CD8-positive, alpha-beta memory T cell (primary cell): Measurements from ENCODE around the gene CYP26C1. TPM values are rescaled to one million over a fixed set of nuclear protein-coding genes. Genes with fewer than 3 reads are reported as not detected.
A peak's percentile ranks its signal among the peaks of the same experiment; 100 is the strongest.

ENCODE experiments used
- CTCF ChIA-PET: fragments of 350-600 bp; sonication (Branson Sonifier 250); formaldehyde crosslinking; loops from one replicate; lab custom pipeline; 2021; ENCODE audit warnings: antibody characterized with exemption; lab: Charles Lee
- POLR2A ChIA-PET: fragments of 350-600 bp; sonication (Branson Sonifier 250); formaldehyde crosslinking; loops from one replicate; lab custom pipeline; 2021; ENCODE audit warnings: antibody characterized with exemption; lab: Charles Lee
- DNase-seq, 5 donors: peaks; one replicate each; pipeline versions ENCODE4 v3.0.0 to v3.0.0-alpha.2; 2020 to 2022; ENCODE audit warnings: mixed read lengths in 1 of 5
- H3K27ac ChIP-seq: one replicate; pipeline ENCODE4 v1.7.0; 2013; ENCODE audit warnings: low read depth, mild to moderate bottlenecking, low read length, moderate library complexity
- H3K27me3 ChIP-seq: 2 replicates; pipeline ENCODE4 v1.7.0; 2013; ENCODE audit warnings: low read length, mild to moderate bottlenecking; ENCODE audit not compliant: insufficient read depth, poor library complexity, severe bottlenecking
- H3K36me3 ChIP-seq: 2 replicates; pipeline ENCODE4 v1.7.0; 2013; ENCODE audit warnings: mild to moderate bottlenecking, low read length, moderate library complexity; ENCODE audit not compliant: insufficient read depth
- H3K4me1 ChIP-seq: 2 replicates; pipeline ENCODE4 v1.7.0; 2013; ENCODE audit warnings: mild to moderate bottlenecking, low read length, moderate library complexity; ENCODE audit not compliant: insufficient read depth
- H3K4me3 ChIP-seq: 2 replicates; pipeline ENCODE4 v1.7.0; 2013; ENCODE audit warnings: mild to moderate bottlenecking, low read length
- H3K9me3 ChIP-seq: 2 replicates; pipeline ENCODE4 v1.7.0; 2013; ENCODE audit warnings: mild to moderate bottlenecking, low read length
- H3K27ac Mint-ChIP-seq, 8 donors: one replicate each; pipeline ENCODE4 v1.8.0; 2020 to 2021; ENCODE audit warnings: mixed read lengths in 8 of 8, mild to moderate bottlenecking in 6 of 8, inconsistent platforms in 3 of 8, moderate library complexity in 3 of 8
- H3K27me3 Mint-ChIP-seq, 2 donors: one replicate each; pipeline ENCODE4 v1.8.0; 2020 to 2021; ENCODE audit warnings: mixed read lengths in 2 of 2, mild to moderate bottlenecking in 1 of 2, moderate library complexity in 1 of 2
- H3K36me3 Mint-ChIP-seq, 3 donors: one replicate each; pipeline ENCODE4 v1.8.0; 2020 to 2021; ENCODE audit warnings: mixed read lengths in 3 of 3, inconsistent platforms in 1 of 3, mild to moderate bottlenecking in 1 of 3
- H3K4me1 Mint-ChIP-seq, 3 donors: one replicate each; pipeline ENCODE4 v1.8.0; 2020 to 2021; ENCODE audit warnings: mixed read lengths in 3 of 3, inconsistent platforms in 1 of 3, mild to moderate bottlenecking in 1 of 3
- H3K4me3 Mint-ChIP-seq, 7 donors: one replicate each; pipeline ENCODE4 v1.8.0; 2020 to 2021; ENCODE audit warnings: mixed read lengths in 7 of 7, mild to moderate bottlenecking in 6 of 7, moderate library complexity in 4 of 7, inconsistent platforms in 2 of 7
- H3K9me3 Mint-ChIP-seq, 5 donors: one replicate each; pipeline ENCODE4 v1.8.0; 2020 to 2022; ENCODE audit warnings: mixed read lengths in 5 of 5, mild to moderate bottlenecking in 3 of 5, moderate library complexity in 2 of 5, inconsistent platforms in 1 of 5
- polyA plus RNA-seq: library from polyadenylated mRNA; unstranded; fragments of 300-500 nt; fragmentation: Illumina TruSeq; gene quantifications from one replicate; pipeline ENCODE4 v1.2.3, GENCODE V29; 2021
- total RNA-seq, 2 experiments: library from RNA; stranded (reverse); gene quantifications; one replicate each; pipeline ENCODE4 v1.2.3, GENCODE V29; 2021

CYP26C1 gene, protein sequence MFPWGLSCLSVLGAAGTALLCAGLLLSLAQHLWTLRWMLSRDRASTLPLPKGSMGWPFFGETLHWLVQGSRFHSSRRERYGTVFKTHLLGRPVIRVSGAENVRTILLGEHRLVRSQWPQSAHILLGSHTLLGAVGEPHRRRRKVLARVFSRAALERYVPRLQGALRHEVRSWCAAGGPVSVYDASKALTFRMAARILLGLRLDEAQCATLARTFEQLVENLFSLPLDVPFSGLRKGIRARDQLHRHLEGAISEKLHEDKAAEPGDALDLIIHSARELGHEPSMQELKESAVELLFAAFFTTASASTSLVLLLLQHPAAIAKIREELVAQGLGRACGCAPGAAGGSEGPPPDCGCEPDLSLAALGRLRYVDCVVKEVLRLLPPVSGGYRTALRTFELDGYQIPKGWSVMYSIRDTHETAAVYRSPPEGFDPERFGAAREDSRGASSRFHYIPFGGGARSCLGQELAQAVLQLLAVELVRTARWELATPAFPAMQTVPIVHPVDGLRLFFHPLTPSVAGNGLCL
- total RNA-seq = not detected
- not detected for polyA plus RNA-seq

- Mint-ChIP-seq H3K9me3 (no peaks in the 10 kb centered on the region), H3K4me1 (peaks cover 17 to 34% (median 32%) of the 10 kb centered on the region in 3 donors), H3K4me3 (peak within 1 kb of the TSS in 6 of 7 donors; percentile 23 to 67 (median 63)), H3K36me3 (peaks cover 16 to 20% (median 19%) of the 10 kb centered on the region in 3 donors), H3K27ac (no peak within 1 kb of the TSS), H3K27me3 (peaks cover 6 to 16% of the 10 kb centered on the region in 2 donors)
- POLR2A ChIA-PET = no interaction called here
- no peaks in the 10 kb centered on the region for H3K27me3 ChIP-seq
- H3K9me3 ChIP-seq = no peaks in the 10 kb centered on the region
- peaks cover 10% of the 10 kb centered on the region for H3K4me1 ChIP-seq
- CTCF ChIA-PET = interaction anchor here (1.5 kb wide), 1 partner anchor 21 kb away, joined by 3 read pairs; no protein-coding TSS in a partner anchor
- no peaks in the 10 kb centered on the region for H3K36me3 ChIP-seq
- H3K27ac ChIP-seq = no peak within 1 kb of the TSS
- no peak within 1 kb of the TSS for H3K4me3 ChIP-seq
- no peak for DNase-seq
Observed at GRCh38 chr10:93059975-93060886, at the start of gene CYP26C1. TSS of gene CYP26C1 (plus strand) at chr10:93060798. CDS start at chr10:93061264, 466 bp downstream.

GRCh38 chr10:93015722-93016121 lies 44.9 kb upstream of the CYP26C1 start:
- no peak overlapping the region for H3K27ac ChIP-seq
- ChIA-PET POLR2A (no interaction called here), CTCF (no interaction called here)
- Mint-ChIP-seq H3K27ac (no peak overlapping the region), H3K4me1 (no peaks in the 10 kb centered on the region), H3K4me3 (no peak overlapping the region), H3K27me3 (no peaks in the 10 kb centered on the region), H3K36me3 (peaks cover 0 to 17% (median 8%) of the 10 kb centered on the region in 3 donors), H3K9me3 (no peaks in the 10 kb centered on the region)
- H3K9me3 ChIP-seq = no peaks in the 10 kb centered on the region
- no peaks in the 10 kb centered on the region for H3K36me3 ChIP-seq
- no peak overlapping the region for H3K4me3 ChIP-seq
- no peaks in the 10 kb centered on the region for H3K4me1 ChIP-seq
- H3K27me3 ChIP-seq = no peaks in the 10 kb centered on the region
- DNase-seq = no peak

DNA sequence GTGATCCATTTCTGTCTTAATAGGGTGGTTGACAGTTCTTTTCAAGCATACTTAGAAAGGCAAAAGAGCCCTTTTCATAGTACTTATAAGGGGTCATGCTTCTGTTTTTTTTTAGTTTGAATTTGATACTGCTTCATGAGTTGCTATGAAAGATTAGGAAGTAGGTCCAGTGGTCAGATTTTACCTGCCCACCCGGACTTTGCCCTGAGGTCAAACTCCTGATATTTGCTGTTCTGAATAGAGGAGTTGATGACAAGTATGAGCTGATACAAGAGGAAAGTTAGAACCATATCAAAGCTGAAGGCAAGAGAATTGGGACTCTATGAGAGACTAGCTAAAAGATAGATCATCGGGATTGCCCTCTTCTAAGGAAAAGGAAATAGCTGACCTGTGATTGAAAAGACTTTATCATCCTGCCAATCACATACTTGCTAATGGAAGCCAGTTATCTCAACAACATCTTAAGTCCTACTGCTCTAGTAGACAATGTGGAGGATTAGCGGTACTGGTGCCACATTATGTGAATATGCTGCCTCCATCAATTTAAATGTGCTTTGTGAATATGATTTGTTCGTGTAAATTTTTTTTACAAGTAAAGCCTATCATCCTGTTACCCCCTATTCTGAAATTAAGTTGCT lies 37.5 kb upstream of the CYP26C1 start:
- ChIA-PET POLR2A (no interaction called here), CTCF (no interaction called here)
- no peak for DNase-seq
- Mint-ChIP-seq H3K4me3 (no peak overlapping the region), H3K27me3 (no peaks in the 10 kb centered on the region), H3K27ac (no peak overlapping the region), H3K9me3 (no peaks in the 10 kb centered on the region), H3K36me3 (peaks cover 0 to 30% (median 16%) of the 10 kb centered on the region in 3 donors), H3K4me1 (no peaks in the 10 kb centered on the region)
- Histone ChIP-seq H3K9me3 (no peaks in the 10 kb centered on the region), H3K27ac (no peak overlapping the region), H3K4me3 (no peak overlapping the region), H3K27me3 (no peaks in the 10 kb centered on the region), H3K4me1 (no peaks in the 10 kb centered on the region), H3K36me3 (no peaks in the 10 kb centered on the region)

DNA sequence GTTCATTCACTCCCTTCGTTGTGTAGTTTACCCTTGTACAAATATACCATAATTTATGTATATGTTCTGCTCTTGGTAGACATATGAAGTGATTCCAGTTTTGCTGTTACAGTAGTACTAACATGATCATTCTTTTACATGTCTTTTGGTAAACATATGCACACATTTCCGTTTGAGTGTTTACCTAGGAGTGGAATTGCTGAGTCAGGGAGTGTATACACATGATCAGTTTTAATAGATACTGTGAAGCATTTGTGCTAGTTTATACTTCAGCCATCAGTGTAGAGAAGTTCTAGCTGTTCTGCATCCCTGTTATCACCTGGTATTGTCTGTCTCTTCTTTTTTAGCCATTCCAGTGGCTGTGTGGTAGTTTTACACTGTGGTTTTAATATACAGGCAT lies 34.5 kb upstream of the CYP26C1 start:
- POLR2A ChIA-PET = no interaction called here
- no peaks in the 10 kb centered on the region for H3K4me1 ChIP-seq
- Mint-ChIP-seq H3K9me3 (no peaks in the 10 kb centered on the region), H3K27ac (no peak overlapping the region), H3K27me3 (no peaks in the 10 kb centered on the region), H3K4me1 (no peaks in the 10 kb centered on the region), H3K4me3 (no peak overlapping the region), H3K36me3 (peaks cover 4 to 32% (median 21%) of the 10 kb centered on the region in 3 donors)
- H3K27me3 ChIP-seq = no peaks in the 10 kb centered on the region
- H3K4me3 ChIP-seq = no peak overlapping the region
- H3K9me3 ChIP-seq = no peaks in the 10 kb centered on the region
- no peak for DNase-seq
- no peak overlapping the region for H3K27ac ChIP-seq
- CTCF ChIA-PET = no interaction called here
- no peaks in the 10 kb centered on the region for H3K36me3 ChIP-seq

DNA sequence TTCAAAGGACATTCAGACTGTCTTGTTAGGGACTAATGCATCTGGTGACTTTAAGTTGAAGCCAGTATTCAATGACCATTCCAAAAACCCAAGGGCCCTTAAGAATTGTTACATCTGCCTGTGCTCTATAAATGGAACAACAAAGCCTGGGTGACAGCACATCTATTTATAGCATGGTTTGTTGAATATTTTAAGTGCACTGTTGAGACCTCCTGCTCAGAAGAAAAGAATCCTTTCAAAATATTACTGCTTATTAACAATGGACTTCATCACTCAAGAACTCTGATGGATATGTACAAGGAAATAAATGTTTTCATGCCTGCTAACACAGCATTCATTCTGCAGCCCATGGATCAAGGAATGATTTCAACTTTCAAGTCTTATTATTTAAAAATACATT lies 33.1 kb upstream of the CYP26C1 start:
- no peak overlapping the region for H3K27ac ChIP-seq
- Mint-ChIP-seq H3K4me1 (no peaks in the 10 kb centered on the region), H3K27me3 (no peaks in the 10 kb centered on the region), H3K9me3 (no peaks in the 10 kb centered on the region), H3K27ac (no peak overlapping the region), H3K4me3 (no peak overlapping the region), H3K36me3 (peaks cover 4 to 31% (median 19%) of the 10 kb centered on the region in 3 donors)
- DNase-seq = no peak
- H3K4me3 ChIP-seq = no peak overlapping the region
- no peaks in the 10 kb centered on the region for H3K4me1 ChIP-seq
- H3K9me3 ChIP-seq = no peaks in the 10 kb centered on the region
- POLR2A ChIA-PET = no interaction called here
- H3K27me3 ChIP-seq = no peaks in the 10 kb centered on the region
- CTCF ChIA-PET = no interaction called here
- H3K36me3 ChIP-seq = no peaks in the 10 kb centered on the region

DNA sequence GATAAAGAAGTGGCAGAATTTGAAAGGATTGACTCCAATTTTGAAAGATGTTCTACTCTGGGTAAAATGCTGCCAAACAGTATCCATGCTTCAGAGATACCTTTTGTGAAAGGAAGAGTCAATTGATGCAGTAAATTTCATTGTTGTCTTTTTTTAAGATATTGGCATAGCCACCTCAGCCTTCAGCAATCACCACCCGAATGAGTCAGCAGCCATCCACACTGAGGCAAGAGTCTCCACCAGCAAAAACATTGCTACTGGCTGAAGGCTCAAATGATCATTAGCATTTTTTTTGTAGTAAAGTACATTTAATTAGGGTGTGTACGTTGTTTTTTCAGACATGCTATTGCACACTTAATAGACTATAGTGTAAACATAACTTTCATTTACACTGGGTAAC lies 31.7 kb upstream of the CYP26C1 start:
- ChIA-PET POLR2A (no interaction called here), CTCF (interaction anchor here (0.7 kb wide), 2 partner anchors 32 to 299 kb away, joined by 3 read pairs; no protein-coding TSS in a partner anchor)
- Mint-ChIP-seq H3K9me3 (no peaks in the 10 kb centered on the region), H3K4me3 (no peak overlapping the region), H3K27ac (no peak overlapping the region), H3K27me3 (no peaks in the 10 kb centered on the region), H3K36me3 (peaks cover 4 to 29% (median 19%) of the 10 kb centered on the region in 3 donors), H3K4me1 (no peaks in the 10 kb centered on the region)
- H3K4me3 ChIP-seq = no peak overlapping the region
- no peak for DNase-seq
- no peaks in the 10 kb centered on the region for H3K4me1 ChIP-seq
- H3K27ac ChIP-seq = no peak overlapping the region
- no peaks in the 10 kb centered on the region for H3K27me3 ChIP-seq
- H3K9me3 ChIP-seq = no peaks in the 10 kb centered on the region
- H3K36me3 ChIP-seq = no peaks in the 10 kb centered on the region

DNA sequence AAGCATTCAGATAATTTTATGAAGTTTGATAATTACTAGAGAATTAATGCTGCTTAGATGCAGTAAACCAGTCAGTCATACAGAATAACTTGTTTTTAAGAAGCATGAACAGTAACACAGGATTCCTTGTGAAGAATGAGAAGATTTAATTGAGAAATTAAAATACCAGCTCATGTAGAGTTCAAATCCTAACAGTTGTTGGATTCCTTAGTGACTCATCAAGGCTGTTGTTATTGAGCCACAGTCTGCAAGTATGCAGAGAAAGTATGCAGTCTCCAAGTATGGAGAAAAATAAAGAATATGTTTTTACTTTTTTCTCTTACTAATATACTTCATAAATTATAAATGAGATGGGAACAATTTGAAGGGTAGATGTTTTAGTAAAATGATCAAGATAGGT lies 30.2 kb upstream of the CYP26C1 start:
- H3K27me3 Mint-ChIP-seq = no peaks in the 10 kb centered on the region
- ChIA-PET CTCF (no interaction called here), POLR2A (no interaction called here)

More for the DNA sequence above, 30.2 kb upstream of the CYP26C1 start:
- no peak for DNase-seq
- Mint-ChIP-seq H3K4me1 (no peaks in the 10 kb centered on the region), H3K27ac (no peak overlapping the region), H3K36me3 (peaks cover 4 to 25% (median 17%) of the 10 kb centered on the region in 3 donors), H3K4me3 (no peak overlapping the region), H3K9me3 (no peaks in the 10 kb centered on the region)
- Histone ChIP-seq H3K36me3 (no peaks in the 10 kb centered on the region), H3K27me3 (no peaks in the 10 kb centered on the region), H3K4me3 (no peak overlapping the region), H3K9me3 (no peaks in the 10 kb centered on the region), H3K4me1 (no peaks in the 10 kb centered on the region), H3K27ac (no peak overlapping the region)
